Ishikawa (cell line): Measurements from ENCODE around the gene SLC2A10.

ENCODE experiments used
- CEBPB ChIP-seq: IDR thresholded peaks from 2 replicates; pipeline ENCODE4 v1.6.1; 2012
- CREB1 ChIP-seq: IDR thresholded peaks from 2 replicates; pipeline ENCODE4 v1.6.1; 2012; ENCODE audit warnings: low read depth
- RAD21 ChIP-seq: IDR thresholded peaks from 2 replicates; pipeline ENCODE4 v1.6.1; 2012; ENCODE audit warnings: low read depth
- TAF1 ChIP-seq: IDR thresholded peaks from 2 replicates; pipeline ENCODE4 v1.6.1; 2012; ENCODE audit warnings: low read depth, mild to moderate bottlenecking
- TCF12 ChIP-seq: IDR thresholded peaks from 2 replicates; pipeline ENCODE4 v1.6.1; 2012; ENCODE audit warnings: low read depth
- TF ChIP-seq, protein P1 (sequence below): IDR thresholded peaks from 2 replicates; pipeline ENCODE4 v1.6.1; 2012; ENCODE audit warnings: low read depth, mild to moderate bottlenecking
- TF ChIP-seq, protein P2 (sequence below): IDR thresholded peaks from 2 replicates; pipeline ENCODE4 v1.6.1; 2012
- TF ChIP-seq, protein P3 (sequence below): IDR thresholded peaks from 2 replicates; pipeline ENCODE4 v1.6.1; 2012

DNA sequence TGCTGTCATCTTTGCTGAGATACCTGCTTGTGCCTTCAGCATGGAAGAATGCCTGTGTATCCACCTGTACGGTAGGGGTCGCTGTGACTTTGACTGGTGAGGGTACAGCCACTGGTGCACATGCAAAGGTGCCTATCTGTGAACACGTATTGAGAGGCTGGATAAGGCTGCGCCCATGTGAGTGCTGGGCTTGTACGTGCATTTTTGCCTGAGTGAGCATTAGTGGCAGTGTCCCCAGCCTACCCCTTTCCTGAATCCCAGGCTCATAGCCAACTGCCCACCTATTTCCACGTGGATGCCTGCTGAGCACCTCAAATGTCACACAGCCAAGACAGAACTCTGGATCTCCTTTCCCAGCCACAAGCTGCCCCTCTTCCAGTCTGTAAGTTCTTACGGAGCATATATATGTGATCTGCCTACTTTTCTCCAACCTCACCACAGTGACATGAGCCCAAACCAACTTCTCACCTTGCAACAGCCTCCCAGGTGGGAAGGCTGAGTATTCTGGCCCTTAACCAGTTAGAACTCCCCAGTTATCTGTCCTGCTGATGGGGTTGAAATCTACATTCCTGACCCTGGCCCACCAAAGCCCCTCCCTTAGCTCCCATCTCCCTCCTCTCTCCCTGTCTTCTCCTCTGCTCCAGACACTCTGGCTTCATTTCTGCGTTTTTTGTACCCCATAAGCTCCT is 1.1 kb upstream of the SLC2A10 start:
- TF ChIP-seq CREB1: no peak
- TF ChIP-seq CEBPB: no peak
- TF ChIP-seq TCF12: no peak
- TF ChIP-seq, protein P1, sequence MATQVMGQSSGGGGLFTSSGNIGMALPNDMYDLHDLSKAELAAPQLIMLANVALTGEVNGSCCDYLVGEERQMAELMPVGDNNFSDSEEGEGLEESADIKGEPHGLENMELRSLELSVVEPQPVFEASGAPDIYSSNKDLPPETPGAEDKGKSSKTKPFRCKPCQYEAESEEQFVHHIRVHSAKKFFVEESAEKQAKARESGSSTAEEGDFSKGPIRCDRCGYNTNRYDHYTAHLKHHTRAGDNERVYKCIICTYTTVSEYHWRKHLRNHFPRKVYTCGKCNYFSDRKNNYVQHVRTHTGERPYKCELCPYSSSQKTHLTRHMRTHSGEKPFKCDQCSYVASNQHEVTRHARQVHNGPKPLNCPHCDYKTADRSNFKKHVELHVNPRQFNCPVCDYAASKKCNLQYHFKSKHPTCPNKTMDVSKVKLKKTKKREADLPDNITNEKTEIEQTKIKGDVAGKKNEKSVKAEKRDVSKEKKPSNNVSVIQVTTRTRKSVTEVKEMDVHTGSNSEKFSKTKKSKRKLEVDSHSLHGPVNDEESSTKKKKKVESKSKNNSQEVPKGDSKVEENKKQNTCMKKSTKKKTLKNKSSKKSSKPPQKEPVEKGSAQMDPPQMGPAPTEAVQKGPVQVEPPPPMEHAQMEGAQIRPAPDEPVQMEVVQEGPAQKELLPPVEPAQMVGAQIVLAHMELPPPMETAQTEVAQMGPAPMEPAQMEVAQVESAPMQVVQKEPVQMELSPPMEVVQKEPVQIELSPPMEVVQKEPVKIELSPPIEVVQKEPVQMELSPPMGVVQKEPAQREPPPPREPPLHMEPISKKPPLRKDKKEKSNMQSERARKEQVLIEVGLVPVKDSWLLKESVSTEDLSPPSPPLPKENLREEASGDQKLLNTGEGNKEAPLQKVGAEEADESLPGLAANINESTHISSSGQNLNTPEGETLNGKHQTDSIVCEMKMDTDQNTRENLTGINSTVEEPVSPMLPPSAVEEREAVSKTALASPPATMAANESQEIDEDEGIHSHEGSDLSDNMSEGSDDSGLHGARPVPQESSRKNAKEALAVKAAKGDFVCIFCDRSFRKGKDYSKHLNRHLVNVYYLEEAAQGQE: no peak
- TF ChIP-seq, protein P2, sequence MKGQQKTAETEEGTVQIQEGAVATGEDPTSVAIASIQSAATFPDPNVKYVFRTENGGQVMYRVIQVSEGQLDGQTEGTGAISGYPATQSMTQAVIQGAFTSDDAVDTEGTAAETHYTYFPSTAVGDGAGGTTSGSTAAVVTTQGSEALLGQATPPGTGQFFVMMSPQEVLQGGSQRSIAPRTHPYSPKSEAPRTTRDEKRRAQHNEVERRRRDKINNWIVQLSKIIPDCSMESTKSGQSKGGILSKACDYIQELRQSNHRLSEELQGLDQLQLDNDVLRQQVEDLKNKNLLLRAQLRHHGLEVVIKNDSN: no peak
- TF ChIP-seq TAF1: no peak
- TF ChIP-seq RAD21: no peak
- TF ChIP-seq, protein P3, sequence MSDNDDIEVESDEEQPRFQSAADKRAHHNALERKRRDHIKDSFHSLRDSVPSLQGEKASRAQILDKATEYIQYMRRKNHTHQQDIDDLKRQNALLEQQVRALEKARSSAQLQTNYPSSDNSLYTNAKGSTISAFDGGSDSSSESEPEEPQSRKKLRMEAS: no peak
